Measurements from ENCODE around the gene TNFRSF6B. TPM values are rescaled to one million over a fixed set of nuclear protein-coding genes. Genes with fewer than 3 reads are reported as not detected.
A peak's percentile ranks its signal among the peaks of the same experiment; 100 is the strongest.

The TNFRSF6B gene
- total RNA-seq, 1 donor from 2014 or later: not detected

DNA sequence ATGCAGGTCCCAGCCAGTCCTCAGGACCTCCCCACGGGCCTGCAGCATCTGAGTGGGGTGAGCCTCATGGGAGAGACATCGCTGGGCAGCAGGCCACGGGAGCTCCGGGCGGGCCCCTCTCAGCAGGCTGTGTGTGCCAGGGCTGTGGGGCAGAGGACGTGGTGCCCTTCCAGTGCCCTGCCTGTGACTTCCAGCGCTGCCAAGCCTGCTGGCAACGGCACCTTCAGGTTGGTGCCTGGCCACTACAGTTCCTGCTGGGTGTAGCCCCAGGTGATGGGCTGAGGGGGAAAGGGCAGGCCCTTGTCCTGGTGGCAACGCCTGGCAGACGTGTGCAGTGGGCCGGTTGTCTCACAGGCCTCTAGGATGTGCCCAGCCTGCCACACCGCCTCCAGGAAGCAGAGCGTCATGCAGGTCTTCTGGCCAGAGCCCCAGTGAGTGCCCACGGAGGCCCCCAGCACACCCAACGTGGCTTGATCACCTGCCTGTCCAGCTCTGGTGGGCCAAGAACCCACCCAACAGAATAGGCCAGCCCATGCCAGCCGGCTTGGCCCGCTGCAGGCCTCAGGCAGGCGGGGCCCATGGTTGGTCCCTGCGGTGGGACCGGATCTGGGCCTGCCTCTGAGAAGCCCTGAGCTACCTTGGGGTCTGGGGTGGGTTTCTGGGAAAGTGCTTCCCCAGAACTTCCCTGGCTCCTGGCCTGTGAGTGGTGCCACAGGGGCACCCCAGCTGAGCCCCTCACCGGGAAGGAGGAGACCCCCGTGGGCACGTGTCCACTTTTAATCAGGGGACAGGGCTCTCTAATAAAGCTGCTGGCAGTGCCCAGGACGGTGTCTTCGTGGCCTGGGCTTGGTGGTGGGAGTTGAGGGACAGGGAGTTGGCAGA is 787 bp upstream of the TNFRSF6B start:
- no peaks in the 10 kb centered on the region for H3K9me3 Mint-ChIP-seq
- TF ChIP-seq, protein P1, sequence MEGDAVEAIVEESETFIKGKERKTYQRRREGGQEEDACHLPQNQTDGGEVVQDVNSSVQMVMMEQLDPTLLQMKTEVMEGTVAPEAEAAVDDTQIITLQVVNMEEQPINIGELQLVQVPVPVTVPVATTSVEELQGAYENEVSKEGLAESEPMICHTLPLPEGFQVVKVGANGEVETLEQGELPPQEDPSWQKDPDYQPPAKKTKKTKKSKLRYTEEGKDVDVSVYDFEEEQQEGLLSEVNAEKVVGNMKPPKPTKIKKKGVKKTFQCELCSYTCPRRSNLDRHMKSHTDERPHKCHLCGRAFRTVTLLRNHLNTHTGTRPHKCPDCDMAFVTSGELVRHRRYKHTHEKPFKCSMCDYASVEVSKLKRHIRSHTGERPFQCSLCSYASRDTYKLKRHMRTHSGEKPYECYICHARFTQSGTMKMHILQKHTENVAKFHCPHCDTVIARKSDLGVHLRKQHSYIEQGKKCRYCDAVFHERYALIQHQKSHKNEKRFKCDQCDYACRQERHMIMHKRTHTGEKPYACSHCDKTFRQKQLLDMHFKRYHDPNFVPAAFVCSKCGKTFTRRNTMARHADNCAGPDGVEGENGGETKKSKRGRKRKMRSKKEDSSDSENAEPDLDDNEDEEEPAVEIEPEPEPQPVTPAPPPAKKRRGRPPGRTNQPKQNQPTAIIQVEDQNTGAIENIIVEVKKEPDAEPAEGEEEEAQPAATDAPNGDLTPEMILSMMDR (IDR thresholded peaks at IDR 0.05; ENCODE audit: unreplicated experiment): no peak
- H3K4me1 Mint-ChIP-seq: no peaks in the 10 kb centered on the region
- peaks cover 7% of the 10 kb centered on the region for H3K36me3 Mint-ChIP-seq
- DNase-seq (ENCODE audit: low spot score in 2 of 2, unreplicated experiment in 2 of 2): no peak
- no peak overlapping the region for H3K27ac Mint-ChIP-seq
- H3K4me3 Mint-ChIP-seq: no peak overlapping the region
- H3K27me3 Mint-ChIP-seq (ENCODE audit: low read depth): no peaks in the 10 kb centered on the region

DNA sequence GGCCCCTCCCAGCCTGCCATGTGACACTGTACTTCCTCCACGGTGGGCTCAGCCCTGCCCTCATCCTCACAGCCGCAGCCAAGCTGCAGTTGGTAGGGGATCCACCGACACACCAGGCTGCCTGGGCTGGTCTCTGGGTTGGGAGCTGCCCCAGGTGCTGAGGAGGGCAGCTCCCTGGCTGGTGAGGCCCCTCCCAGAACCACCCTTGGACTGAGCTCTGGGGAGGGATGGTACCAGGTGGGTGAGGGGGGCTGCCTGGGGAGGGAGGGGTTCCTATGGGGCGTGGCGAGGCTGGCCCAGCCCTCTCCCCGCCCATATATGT is 185 bp upstream of the TNFRSF6B start:
- Mint-ChIP-seq H3K27me3 (ENCODE audit: low read depth) (no peaks in the 10 kb centered on the region), H3K9me3 (no peaks in the 10 kb centered on the region), H3K27ac (no peak overlapping the region), H3K36me3 (peaks cover 7% of the 10 kb centered on the region), H3K4me1 (no peaks in the 10 kb centered on the region), H3K4me3 (peak overlapping the region; percentile 37)
- no peak for DNase-seq (ENCODE audit: low spot score in 2 of 2, unreplicated experiment in 2 of 2)
- TF ChIP-seq, protein P1 (IDR thresholded peaks at IDR 0.05; ENCODE audit: unreplicated experiment): no peak

DNA sequence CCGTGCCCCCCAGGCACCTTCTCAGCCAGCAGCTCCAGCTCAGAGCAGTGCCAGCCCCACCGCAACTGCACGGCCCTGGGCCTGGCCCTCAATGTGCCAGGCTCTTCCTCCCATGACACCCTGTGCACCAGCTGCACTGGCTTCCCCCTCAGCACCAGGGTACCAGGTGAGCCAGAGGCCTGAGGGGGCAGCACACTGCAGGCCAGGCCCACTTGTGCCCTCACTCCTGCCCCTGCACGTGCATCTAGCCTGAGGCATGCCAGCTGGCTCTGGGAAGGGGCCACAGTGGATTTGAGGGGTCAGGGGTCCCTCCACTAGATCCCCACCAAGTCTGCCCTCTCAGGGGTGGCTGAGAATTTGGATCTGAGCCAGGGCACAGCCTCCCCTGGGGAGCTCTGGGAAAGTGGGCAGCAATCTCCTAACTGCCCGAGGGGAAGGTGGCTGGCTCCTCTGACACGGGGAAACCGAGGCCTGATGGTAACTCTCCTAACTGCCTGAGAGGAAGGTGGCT is 960 bp downstream of the TNFRSF6B start:
- H3K27ac Mint-ChIP-seq: no peak overlapping the region
- no peaks in the 10 kb centered on the region for H3K9me3 Mint-ChIP-seq
- H3K36me3 Mint-ChIP-seq: peaks cover 5% of the 10 kb centered on the region
- H3K27me3 Mint-ChIP-seq (ENCODE audit: low read depth): no peaks in the 10 kb centered on the region
- TF ChIP-seq, protein P1 (IDR thresholded peaks at IDR 0.05; ENCODE audit: unreplicated experiment): no peak
- H3K4me3 Mint-ChIP-seq: peak overlapping the region; percentile 43
- DNase-seq (ENCODE audit: low spot score in 2 of 2, unreplicated experiment in 2 of 2): no peak
- H3K4me1 Mint-ChIP-seq: no peaks in the 10 kb centered on the region

DNA sequence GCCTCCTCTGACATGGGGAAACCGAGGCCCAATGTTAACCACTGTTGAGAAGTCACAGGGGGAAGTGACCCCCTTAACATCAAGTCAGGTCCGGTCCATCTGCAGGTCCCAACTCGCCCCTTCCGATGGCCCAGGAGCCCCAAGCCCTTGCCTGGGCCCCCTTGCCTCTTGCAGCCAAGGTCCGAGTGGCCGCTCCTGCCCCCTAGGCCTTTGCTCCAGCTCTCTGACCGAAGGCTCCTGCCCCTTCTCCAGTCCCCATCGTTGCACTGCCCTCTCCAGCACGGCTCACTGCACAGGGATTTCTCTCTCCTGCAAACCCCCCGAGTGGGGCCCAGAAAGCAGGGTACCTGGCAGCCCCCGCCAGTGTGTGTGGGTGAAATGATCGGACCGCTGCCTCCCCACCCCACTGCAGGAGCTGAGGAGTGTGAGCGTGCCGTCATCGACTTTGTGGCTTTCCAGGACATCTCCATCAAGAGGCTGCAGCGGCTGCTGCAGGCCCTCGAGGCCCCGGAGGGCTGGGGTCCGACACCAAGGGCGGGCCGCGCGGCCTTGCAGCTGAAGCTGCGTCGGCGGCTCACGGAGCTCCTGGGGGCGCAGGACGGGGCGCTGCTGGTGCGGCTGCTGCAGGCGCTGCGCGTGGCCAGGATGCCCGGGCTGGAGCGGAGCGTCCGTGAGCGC is 1.6 kb downstream of the TNFRSF6B start:
- peaks cover 3% of the 10 kb centered on the region for H3K36me3 Mint-ChIP-seq
- TF ChIP-seq, protein P1 (IDR thresholded peaks at IDR 0.05; ENCODE audit: unreplicated experiment): no peak
- no peak for DNase-seq (ENCODE audit: low spot score in 2 of 2, unreplicated experiment in 2 of 2)
- no peaks in the 10 kb centered on the region for H3K9me3 Mint-ChIP-seq
- peak overlapping the region; percentile 43 for H3K4me3 Mint-ChIP-seq
- no peaks in the 10 kb centered on the region for H3K27me3 Mint-ChIP-seq (ENCODE audit: low read depth)
- no peak overlapping the region for H3K27ac Mint-ChIP-seq
- no peaks in the 10 kb centered on the region for H3K4me1 Mint-ChIP-seq

DNA sequence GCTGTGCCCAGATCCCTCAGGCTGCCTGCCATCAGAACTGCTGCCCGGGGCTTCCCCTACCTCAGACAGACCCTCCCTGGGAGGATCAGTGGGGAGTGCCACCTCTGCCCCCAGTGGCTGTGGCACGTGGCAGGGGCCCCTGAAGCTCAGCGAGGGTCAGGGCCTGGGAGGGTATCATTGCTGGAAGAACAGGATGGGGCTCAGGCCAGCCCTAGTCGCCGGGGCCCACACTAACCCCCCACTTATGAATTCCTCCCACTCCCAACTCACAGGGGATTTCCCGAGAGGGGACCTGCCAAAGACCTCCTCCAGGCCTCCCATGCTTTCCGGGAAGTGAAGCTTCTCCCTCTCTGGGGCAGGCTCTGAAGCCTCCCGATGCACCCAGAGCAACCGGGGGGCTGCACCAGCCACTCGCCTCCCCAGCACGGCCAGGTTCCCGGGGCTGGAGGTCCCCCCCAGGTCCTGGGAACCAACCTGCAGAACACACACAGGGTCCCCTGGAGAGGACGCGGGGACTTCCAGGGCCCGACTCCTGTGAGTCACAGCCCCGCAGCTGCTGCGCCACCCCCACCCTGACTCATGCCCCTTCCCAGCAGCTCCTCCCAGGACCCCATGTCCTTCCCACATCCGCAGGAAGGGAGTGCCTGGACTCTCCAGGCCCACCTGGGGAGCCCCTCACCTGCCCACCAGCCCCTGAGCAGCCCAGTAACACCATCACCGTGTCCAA is 2.5 kb downstream of the TNFRSF6B start:
- TF ChIP-seq, protein P1 (IDR thresholded peaks at IDR 0.05; ENCODE audit: unreplicated experiment): no peak
- DNase-seq (ENCODE audit: low spot score in 2 of 2, unreplicated experiment in 2 of 2): no peak
- Mint-ChIP-seq H3K36me3 (no peaks in the 10 kb centered on the region), H3K9me3 (no peaks in the 10 kb centered on the region), H3K4me3 (no peak overlapping the region), H3K27me3 (ENCODE audit: low read depth) (no peaks in the 10 kb centered on the region), H3K4me1 (no peaks in the 10 kb centered on the region), H3K27ac (no peak overlapping the region)

Data from mesothelial cell of epicardium (in vitro differentiated cells).